HG03064 (cell line): ENCODE data around the gene GATD1.
A peak's percentile ranks its signal among the peaks of the same experiment; 100 is the strongest.
"Not testable (repeated sequence)": the region's sequence is repeated elsewhere in the genome, so short reads cannot be mapped to it uniquely, and the experiment has no call there.

ENCODE experiments used
- ATAC-seq: cut with Tn5 transposase; IDR thresholded peaks from one replicate; pipeline ENCODE4 v1.9.1; 2021; ENCODE audit warnings: low read depth; ENCODE audit not compliant: unreplicated experiment

The GATD1 gene

DNA sequence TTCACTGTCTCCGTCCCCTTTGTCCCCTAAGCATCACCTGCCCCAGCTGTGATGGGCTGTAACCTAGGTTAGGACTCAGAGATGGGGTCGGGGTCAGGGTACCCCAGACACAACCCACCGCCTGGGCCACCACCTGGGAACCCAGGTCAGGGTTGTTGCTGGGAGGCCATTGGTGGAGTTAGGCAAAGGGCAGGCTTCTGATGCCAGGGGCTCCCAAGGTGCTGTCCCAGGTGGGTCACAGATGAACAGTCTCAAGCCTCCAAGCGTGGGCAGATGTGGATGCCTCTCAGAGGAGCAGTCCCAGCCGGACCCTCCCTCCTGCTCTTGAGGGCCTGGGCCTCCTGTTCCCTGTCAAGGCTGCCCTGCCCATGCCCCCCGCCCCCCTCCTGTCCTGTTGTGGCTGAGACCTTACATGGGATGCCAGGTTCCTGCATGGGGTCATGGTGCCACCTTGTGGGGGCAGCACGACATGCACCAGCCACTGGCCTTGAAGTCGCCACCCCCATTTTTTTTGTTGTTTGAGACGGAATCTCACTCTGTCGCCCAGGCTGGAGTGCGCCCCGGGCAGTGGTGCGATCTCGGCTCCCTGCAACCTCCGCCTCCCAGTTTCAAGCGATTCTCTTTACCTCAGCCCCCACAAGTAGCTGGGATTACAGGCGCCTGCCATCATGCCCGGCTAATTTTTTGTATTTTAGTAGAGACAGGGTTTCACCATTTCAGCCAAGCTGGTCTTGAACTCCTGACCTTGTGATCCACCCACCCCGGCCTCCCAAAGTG, 12.1 kb downstream of the GATD1 start:
- ATAC-seq = no peak

DNA sequence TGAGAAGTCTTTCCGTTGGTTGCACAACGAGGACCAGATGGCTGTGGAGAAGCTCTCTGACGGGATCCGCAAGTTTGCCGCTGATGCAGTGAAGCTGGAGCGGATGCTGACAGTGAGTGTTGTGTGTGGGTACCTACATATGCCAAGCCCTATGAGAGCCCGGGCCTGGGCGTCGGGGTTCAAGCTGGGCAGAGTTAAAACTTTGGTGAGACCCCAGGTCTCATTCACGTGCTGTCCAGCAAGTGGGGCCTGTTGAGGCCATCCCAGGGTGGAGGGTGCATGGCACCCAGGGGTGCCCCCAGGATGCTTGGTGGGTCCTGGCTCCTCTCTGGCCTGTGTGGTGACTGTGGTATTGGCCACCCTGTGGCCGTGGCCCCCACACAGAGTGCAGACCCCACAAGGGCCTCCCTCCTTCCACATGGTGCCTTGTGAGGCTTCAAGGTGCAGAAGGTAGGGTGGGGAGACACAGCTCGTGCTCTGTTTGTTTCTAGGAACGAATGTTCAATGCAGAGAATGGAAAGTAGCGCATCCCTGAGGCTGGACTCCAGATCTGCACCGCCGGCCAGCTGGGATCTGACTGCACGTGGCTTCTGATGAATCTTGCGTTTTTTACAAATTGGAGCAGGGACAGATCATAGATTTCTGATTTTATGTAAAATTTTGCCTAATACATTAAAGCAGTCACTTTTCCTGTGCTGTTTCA, 12.8 kb downstream of the GATD1 start:
- ATAC-seq = no peak

GRCh38 chr11:763549-764321, 13.6 kb downstream of the GATD1 start:
- ATAC-seq = no peak

DNA sequence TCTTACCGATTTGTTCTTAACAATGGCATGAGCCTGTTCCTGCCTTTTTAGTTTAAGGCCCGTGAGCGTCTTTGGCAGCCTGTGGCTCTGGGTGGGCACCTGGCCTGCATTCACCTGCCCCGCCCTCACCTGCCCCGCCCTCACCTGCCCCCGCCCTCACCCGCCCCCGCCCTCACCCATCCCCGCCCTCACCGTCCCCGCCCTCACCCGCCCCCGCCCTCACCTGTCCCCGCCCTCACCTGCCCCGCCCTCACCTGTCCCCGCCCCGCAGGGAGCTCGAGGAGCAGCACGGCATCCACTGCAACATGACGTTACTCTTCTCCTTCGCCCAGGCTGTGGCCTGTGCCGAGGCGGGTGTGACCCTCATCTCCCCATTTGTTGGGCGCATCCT, 14.2 kb downstream of the GATD1 start:
- ATAC-seq = no peak

GRCh38 chr11:762421-763072, 14.7 kb downstream of the GATD1 start:
- no peak for ATAC-seq

DNA sequence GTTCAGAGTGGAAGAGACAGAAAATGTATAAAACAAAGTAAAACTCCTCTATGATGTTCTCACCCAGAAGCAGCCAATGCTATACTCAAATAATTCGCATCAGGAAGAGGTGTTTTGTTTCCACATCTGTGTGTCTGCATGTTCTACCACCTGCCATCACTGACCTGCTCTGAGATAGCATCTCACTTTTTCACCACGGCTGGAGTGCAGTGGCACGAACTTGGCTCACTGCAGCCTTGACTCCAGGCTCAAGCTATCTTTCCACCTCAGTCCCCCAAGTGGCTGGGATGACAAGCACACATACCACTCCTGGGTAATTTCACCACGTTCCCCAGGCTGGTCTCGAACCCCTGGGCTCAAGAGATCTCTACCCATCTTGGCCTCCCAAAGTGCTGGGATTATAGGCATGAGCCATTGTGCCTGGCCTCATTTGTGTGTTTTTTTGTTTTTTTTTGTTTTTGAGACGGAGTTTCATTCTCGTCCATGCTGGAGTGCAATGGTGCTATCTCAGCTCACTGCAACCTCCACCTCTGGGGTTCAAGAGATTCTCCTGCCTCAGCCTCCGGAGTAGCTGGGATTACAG, 15.7 kb downstream of the GATD1 start:
- no peak for ATAC-seq

DNA sequence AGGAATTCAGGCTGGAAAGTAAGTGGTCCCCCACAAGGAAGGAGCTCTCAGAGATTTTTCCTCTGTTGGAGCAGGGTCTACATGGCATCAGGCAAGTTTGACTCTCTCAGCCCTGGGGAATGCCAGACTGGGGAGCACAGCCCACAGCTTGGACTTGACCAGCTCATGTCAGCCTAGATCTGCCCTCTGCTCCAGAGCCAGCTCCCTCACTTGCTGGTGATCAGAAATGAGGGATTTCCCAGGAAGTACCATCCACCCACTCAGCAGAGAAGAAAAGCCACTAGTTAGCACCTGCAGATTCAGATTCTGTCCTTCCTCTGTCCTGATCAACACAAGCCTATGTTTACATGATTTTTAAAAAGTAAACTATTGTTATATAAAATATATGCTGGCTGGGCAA, 17.1 kb downstream of the GATD1 start:
- ATAC-seq = no peak

GRCh38 chr11:749731-750130, 27.6 kb downstream of the GATD1 start:
- no peak for ATAC-seq

- no peak for ATAC-seq
Observed at GRCh38 chr11:748007-748359, 29.3 kb downstream of the GATD1 start.

DNA sequence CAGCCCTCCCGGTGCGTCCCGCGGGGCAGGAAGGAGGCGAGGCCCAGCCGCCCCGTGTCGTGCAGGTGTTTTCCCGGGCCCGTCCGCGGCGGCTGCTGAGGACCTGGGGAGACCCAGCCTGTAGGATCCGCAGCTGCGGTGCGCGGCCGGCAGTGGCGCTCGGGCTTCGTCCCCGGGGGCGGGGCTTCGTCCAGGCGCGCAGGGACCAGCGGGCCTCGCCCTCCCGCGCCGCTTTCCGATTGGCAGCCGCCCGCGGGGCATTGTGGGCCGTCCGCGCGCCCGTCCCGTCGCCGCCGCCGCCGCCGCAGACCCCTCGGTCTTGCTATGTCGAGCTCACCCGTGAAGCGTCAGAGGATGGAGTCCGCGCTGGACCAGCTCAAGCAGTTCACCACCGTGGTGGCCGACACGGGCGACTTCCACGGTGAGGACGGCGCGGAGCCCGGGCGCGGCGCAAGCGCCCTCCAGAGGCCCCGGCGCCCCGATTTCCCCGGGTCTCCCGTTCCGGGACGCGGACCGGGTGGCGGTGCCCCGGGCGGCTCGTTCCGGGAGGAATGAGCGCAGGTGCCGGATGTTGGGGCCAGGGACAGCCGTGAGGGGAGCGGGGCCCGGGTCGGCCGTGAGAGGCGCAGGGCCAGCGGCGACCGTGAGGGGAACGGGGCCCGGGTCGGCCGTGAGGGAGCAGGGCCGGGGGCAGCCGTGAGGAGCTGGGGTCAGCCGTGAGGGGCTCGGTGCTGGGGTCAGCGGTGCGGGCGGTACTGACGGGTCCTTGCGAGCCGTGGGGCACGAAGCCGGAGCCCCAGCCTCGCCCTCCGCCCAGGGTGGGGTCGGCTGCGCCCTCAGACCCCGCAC, 29.9 kb downstream of the GATD1 start, which contains the start of gene TALDO1:
Gene TALDO1, plus strand, starts transcription at position 307 of the 849 bp plus-strand sequence. Its CDS starts 18 bp downstream, at position 325.
- peak; percentile 80 for ATAC-seq

DNA sequence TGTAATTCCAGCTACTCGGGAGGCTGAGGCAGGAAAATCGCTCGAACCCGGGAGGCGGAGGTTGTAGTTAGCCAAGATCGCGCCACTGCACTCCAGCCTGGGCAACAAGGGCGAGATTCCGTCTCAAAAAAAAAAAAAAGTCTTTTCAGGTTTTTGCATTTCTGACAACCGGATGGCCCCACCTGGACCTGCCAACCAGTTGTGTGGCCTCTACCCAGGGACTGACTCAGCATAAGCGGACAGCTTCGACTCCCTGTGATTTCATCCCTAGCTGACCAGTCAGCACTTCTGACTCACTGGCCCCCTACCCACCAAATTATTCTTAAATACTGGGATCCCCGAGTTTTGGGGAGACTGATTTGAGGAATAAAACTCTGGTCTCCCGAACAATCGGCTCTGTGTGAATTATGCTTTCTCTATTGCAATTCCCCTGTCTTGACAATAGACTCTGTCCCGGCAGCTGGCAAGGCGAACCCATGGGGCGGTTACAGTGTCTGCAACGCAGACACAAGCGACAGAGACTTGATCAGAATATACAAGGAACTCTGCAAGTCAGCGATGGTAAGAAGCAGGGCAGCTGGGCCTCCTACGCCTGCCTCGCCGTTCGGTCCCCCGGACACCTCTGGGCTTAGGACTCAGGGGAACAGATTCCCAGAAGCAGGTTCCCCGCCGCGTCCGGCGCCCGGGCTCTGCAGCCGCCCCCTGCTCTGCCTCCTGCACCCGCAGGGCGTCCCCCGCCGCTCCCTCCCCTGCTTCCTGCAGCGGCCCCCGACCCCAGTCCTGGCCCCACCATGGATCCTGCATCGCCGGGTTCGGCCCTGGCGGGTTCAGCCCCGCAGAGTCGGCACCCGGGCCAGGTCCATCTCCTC, 30.8 kb downstream of the GATD1 start:
- peak; percentile 22 for ATAC-seq

DNA sequence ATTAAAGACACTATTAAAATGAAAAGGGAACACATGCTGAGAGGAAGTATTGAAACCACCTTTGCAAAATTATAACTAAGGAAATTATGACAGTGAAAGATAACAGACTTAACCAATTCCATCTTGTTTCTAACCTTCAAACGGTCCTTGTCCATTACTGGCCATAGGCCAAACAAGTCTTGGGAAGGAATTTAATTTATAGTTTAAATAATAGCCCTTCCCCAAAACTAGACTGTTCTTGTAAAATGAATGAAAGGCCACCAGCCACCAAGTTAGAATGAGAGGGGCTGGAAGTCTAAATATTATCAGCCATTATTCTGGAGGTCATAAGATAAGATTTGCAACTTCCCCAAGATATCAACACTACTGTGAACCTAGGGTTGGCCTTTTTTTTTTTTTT, 31.9 kb downstream of the GATD1 start:
- no peak for ATAC-seq

DNA sequence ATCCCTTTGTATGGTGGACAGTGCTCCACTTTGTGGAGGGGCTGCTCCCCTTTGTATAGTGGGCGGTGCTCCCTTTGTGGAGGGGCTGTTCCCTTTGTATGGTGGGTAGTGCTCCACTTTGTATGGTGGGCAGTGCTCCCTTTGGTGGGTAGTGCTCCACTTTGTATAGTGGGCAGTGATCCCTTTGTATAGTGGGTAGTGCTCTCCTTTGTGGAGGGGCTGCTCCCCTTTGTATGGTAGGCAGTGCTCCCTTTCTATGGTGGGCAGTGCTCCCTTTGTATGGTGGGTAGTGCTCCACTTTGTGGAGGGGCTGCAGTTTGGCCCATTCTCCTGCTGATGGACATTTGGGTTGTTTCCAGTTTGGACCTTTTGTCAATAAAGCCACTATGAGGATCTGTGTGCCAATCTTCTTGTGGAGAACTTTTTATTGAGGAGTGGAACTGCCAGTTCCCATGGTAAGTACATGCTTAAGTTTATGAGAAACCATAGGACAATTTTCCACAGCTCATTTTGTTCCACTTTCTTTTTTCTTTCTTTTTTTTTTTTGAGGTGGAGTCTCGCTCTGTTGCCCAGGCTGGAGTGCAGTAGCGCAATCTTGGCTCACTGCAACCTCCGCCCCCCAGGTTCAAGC, 34.6 kb downstream of the GATD1 start:
- ATAC-seq = no peak

DNA sequence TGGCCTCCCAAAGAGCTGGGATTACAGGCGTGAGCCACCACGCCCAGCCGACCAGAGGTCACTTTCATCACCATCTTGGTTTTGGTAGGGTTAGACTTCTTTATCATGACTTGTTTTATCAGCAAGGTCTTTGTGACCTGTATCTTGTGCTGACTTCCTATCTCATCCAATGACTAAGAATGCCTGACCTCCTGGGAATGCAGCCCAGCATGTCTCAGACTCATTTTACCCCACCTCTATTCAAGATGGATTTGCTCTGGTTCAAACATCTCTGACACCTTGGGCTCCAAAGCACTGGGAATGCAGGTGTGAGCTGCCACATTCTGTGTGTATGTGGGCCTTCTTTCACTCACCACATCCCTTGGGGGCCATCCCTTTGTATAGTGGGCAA, 35.1 kb downstream of the GATD1 start:
- ATAC-seq = no peak

- ATAC-seq = not testable (repeated sequence)
Observed at GRCh38 chr11:737899-738298, 39.4 kb downstream of the GATD1 start.

GRCh38 chr11:737366-737765, 39.9 kb downstream of the GATD1 start:
- ATAC-seq = no peak

- not testable (repeated sequence) for ATAC-seq
Observed at GRCh38 chr11:734541-734940, 42.7 kb downstream of the GATD1 start.

DNA sequence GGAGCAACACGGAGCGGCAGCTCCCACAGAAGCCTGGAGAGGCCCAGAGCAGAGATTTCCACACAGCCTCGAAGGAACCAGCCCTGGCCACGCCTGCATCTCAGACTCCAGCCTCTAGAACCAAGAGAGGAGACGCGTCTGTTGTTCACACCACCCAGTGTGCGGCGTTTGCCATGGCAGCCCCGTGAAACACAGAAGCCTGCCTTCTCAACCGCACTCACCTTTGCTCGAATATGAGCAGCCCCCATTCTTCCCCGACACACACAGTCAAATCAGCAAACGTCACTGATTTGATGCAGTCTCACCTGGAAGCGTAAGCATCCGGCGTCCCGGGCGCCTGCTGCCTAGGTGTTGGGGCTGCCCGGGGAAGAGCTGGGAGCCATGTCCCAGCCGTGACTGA, 44.2 kb downstream of the GATD1 start:
- ATAC-seq = no peak
